AG10803 (cell line): ENCODE measurements around the gene UTF1.

ENCODE experiments used
- DNase-seq: peaks from one replicate; pipeline ENCODE4 v3.0.0; 2010; ENCODE audit warnings: low read depth
- H3K4me3 ChIP-seq: 2 replicates; pipeline ENCODE4 v1.5.1; 2011; ENCODE audit warnings: mild to moderate bottlenecking, low read length, control low read depth
- TF ChIP-seq, protein P1 (sequence below): conservative IDR thresholded peaks from 2 replicates; pipeline ENCODE4 v1.5.1; 2011; ENCODE audit warnings: mild to moderate bottlenecking, low read length, control low read depth, inconsistent platforms

The UTF1 gene

GRCh38 chr10:133272301-133272963, 42.4 kb downstream of the UTF1 start:
- TF ChIP-seq, protein P1, sequence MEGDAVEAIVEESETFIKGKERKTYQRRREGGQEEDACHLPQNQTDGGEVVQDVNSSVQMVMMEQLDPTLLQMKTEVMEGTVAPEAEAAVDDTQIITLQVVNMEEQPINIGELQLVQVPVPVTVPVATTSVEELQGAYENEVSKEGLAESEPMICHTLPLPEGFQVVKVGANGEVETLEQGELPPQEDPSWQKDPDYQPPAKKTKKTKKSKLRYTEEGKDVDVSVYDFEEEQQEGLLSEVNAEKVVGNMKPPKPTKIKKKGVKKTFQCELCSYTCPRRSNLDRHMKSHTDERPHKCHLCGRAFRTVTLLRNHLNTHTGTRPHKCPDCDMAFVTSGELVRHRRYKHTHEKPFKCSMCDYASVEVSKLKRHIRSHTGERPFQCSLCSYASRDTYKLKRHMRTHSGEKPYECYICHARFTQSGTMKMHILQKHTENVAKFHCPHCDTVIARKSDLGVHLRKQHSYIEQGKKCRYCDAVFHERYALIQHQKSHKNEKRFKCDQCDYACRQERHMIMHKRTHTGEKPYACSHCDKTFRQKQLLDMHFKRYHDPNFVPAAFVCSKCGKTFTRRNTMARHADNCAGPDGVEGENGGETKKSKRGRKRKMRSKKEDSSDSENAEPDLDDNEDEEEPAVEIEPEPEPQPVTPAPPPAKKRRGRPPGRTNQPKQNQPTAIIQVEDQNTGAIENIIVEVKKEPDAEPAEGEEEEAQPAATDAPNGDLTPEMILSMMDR = no peak
- no peak for DNase-seq
- H3K4me3 ChIP-seq = no peak overlapping the region

- H3K4me3 ChIP-seq = no peak overlapping the region
- DNase-seq = no peak
- TF ChIP-seq, protein P1 = no peak
Measured at GRCh38 chr10:133272964-133273420, 43.0 kb downstream of the UTF1 start.

DNA sequence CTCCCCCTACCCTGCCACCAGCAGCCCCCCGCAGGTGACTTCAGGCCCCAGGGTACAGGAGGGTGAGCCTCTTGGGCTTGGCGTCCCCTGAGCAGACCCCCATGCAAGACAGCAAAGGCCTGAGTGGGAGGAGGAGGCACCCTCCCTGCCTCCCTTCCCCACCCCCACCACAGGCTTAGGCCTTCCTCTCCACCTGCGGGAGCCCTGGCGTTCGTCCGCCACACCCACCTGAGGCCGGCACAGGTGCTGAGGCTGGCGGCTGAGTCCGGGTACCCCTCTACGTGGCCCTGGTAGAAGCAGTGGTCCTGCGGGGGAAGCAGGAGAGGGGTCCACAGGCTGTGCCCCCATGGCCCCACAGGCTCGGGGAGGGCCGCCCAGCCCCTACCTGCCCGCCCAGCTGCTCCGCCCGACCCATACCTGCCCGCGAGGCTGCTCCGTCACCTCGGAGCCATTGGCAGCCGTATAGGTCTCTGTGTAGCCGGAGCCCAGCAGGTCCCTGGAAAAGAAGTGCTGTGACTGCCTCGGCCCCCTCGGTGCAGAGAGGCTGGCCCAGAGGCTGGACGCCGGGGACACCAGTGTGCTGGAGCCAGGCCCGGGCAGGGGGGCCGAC, 43.6 kb downstream of the UTF1 start:
- no peak overlapping the region for H3K4me3 ChIP-seq
- DNase-seq = no peak
- TF ChIP-seq, protein P1 = no peak

- no peak for DNase-seq
- no peak overlapping the region for H3K4me3 ChIP-seq
- TF ChIP-seq, protein P1 = no peak
Measured at GRCh38 chr10:133274751-133275683, 45.0 kb downstream of the UTF1 start.

DNA sequence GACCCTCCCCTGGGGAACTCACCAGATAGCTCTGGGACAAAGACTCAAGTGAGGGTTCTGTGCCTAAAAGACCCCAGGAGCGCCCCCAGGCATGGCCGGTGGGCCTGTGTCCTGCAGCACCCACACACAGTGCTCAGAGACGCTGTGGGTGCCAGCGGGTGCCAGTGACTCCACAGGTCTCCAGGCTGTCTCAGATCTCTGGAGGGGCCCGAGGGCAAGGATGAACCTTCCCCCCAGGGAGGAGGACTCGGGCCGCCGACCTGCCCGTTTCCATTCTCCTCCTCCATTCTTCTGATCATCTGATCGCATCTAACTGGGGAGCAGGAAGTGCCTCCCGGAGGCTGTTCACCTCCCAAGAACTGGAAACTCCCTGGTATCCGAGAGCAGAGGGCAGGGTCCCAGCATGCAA, 45.7 kb downstream of the UTF1 start:
- TF ChIP-seq, protein P1 = no peak
- no peak for DNase-seq
- H3K4me3 ChIP-seq = no peak overlapping the region

- TF ChIP-seq, protein P1 = no peak
Measured at GRCh38 chr10:133276100-133276434, 46.0 kb downstream of the UTF1 start.

More at GRCh38 chr10:133276100-133276434, 46.0 kb downstream of the UTF1 start:
- H3K4me3 ChIP-seq = no peak overlapping the region
- no peak for DNase-seq
